GM12878 (cell line): ENCODE data around the gene RGS6. TPM values are rescaled to one million over a fixed set of nuclear protein-coding genes. Genes with fewer than 3 reads are reported as not detected.

Experiments
- ATAC-seq: fragments of 200-7000 bp; cut with Tn5 transposase; 3 replicates; pipeline ENCODE4 v1.9.1; 2020; ENCODE audit warnings: mild to moderate bottlenecking, moderate library complexity
- BruUV-seq: library from RNA; stranded (reverse); fragments of 400-500 nt; replicated peaks from 2 replicates; lab custom pipeline; 2021; lab: Mats Ljungman, UMichigan
- CTCF ChIA-PET: fragments of 300-600 bp; sonication (Branson Sonifier 250); formaldehyde crosslinking; extraction: SDS; loops from one replicate; lab custom pipeline; 2021; ENCODE audit warnings: inconsistent platforms; lab: Yijun Ruan, JAX
- POLR2A ChIA-PET: fragments of 350-600 bp; formaldehyde crosslinking; extraction: SDS; loops from one replicate; lab custom pipeline; 2021; ENCODE audit warnings: inconsistent platforms; lab: Charles Lee
- RAD21 ChIA-PET: fragments of 300-600 bp; sonication (Branson Sonifier 250); formaldehyde crosslinking; loops from one replicate; lab custom pipeline; 2023; ENCODE audit warnings: antibody characterized with exemption; ENCODE audit not compliant: unreplicated experiment; lab: Charles Lee
- SMC1A ChIA-PET: fragments of 300-600 bp; sonication (Branson Sonifier 250); formaldehyde crosslinking; loops from one replicate; lab custom pipeline; 2023; ENCODE audit not compliant: unreplicated experiment, uncharacterized antibody; lab: Charles Lee
- DNase-seq: peaks from one replicate; pipeline ENCODE4 v3.0.0-alpha.2; 2011; ENCODE audit warnings: low read depth, low spot score
- FAIRE-seq: peaks from 3 replicates; lab custom pipeline; 2011; peaks lifted over from hg19 to GRCh38; lab: Jason Lieb, UNC
- H2AFZ ChIP-seq: 2 replicates; pipeline ENCODE4 v1.6.0; 2011; ENCODE audit warnings: low read depth, low read length, control low read depth; ENCODE audit not compliant: control insufficient read depth
- H3K27ac ChIP-seq: 2 replicates; pipeline ENCODE4 v1.5.1; 2011; ENCODE audit warnings: control low read depth; ENCODE audit not compliant: control insufficient read depth, insufficient read depth
- H3K27me3 ChIP-seq, 2 experiments: replicated peaks in 1 of 2; 2 replicates each; pipeline versions ENCODE4 v1.6.0 to v1.6.1; 2011; ENCODE audit warnings: low read length in 1 of 2; ENCODE audit not compliant: control insufficient read depth in 2 of 2, insufficient read depth in 2 of 2
- H3K36me3 ChIP-seq, 2 experiments: 2 replicates each; pipeline ENCODE4 v1.5.1; 2011; ENCODE audit warnings: low read length in 1 of 2; ENCODE audit not compliant: control insufficient read depth in 2 of 2, insufficient read depth in 2 of 2
- H3K4me1 ChIP-seq: 2 replicates; pipeline ENCODE4 v1.6.1; 2011; ENCODE audit warnings: mild to moderate bottlenecking, low read length, moderate library complexity, mixed read lengths; ENCODE audit not compliant: control insufficient read depth, insufficient read depth
- H3K4me2 ChIP-seq: 2 replicates; pipeline ENCODE4 v1.6.0; 2011; ENCODE audit warnings: control low read depth; ENCODE audit not compliant: control insufficient read depth, insufficient read depth
- H3K4me3 ChIP-seq: fragments of 200-600 bp; sonication (generic); 2 replicates; pipeline ENCODE4 v1.5.1; 2016
- H3K79me2 ChIP-seq: 2 replicates; pipeline ENCODE4 v1.6.0; 2011; ENCODE audit warnings: low read length; ENCODE audit not compliant: control insufficient read depth, insufficient read depth
- H3K9ac ChIP-seq: 2 replicates; pipeline ENCODE4 v1.8.0; 2011; ENCODE audit warnings: low read length, control low read depth, mixed read lengths; ENCODE audit not compliant: control insufficient read depth, insufficient read depth
- H3K9me3 ChIP-seq: replicated peaks from 3 replicates; pipeline ENCODE4 v1.5.1; 2011; ENCODE audit warnings: mild to moderate bottlenecking, low read length; ENCODE audit not compliant: control insufficient read depth, insufficient read depth
- H4K20me1 ChIP-seq: 2 replicates; pipeline ENCODE4 v1.6.0; 2011; ENCODE audit not compliant: control insufficient read depth, insufficient read depth
- CBX3 ChIP-seq: fragments of 200-600 bp; sonication (generic); IDR thresholded peaks from 2 replicates; pipeline ENCODE4 v1.6.1; 2016; ENCODE audit warnings: low read depth, borderline replicate concordance
- CREB1 ChIP-seq: IDR thresholded peaks from 2 replicates; pipeline ENCODE4 v1.6.1; 2012; ENCODE audit warnings: low read depth, mild to moderate bottlenecking, inconsistent platforms
- CREM ChIP-seq: IDR thresholded peaks from 2 replicates; pipeline ENCODE4 v1.6.1; 2014; ENCODE audit warnings: antibody characterized with exemption, low read depth
- JUNB ChIP-seq: IDR thresholded peaks from 2 replicates; pipeline ENCODE4 v1.6.1; 2016; ENCODE audit warnings: antibody characterized with exemption, mild to moderate bottlenecking
- RBBP5 ChIP-seq: fragments of 200-600 bp; sonication (generic); conservative IDR thresholded peaks from 2 replicates; pipeline ENCODE4 v1.6.1; 2016
- SRF ChIP-seq, 2 experiments: IDR thresholded peaks; 2 replicates each; pipeline ENCODE4 v1.6.1; 2011; ENCODE audit warnings: low read depth in 2 of 2, low read length in 2 of 2, mild to moderate bottlenecking in 1 of 2, moderate library complexity in 1 of 2
- ZNF207 ChIP-seq: fragments of 450-650 bp; IDR thresholded peaks from 2 replicates; pipeline ENCODE4 v1.6.1; 2014; ENCODE audit warnings: antibody characterized with exemption, mild to moderate bottlenecking, borderline replicate concordance
- whole genome bisulfite sequencing: methylation state at CpG from one replicate; pipeline ENCODE4 v1.1.6; 2016; ENCODE audit warnings: low lambda C conversion rate; ENCODE audit not compliant: insufficient replicate concordance, insufficient coverage; ENCODE audit errors: missing lambda C conversion rate; 5-methylcytosine and 5-hydroxymethylcytosine counted together
- in situ Hi-C: fragments of 300-500 bp; cut with MboI; formaldehyde crosslinking; loops from 9 replicates; pipeline ENCODE4 v1.14.3; 2018; ENCODE audit warnings: mixed read lengths
- intact Hi-C: fragments of 100-400 bp; cut with micrococcal nuclease; formaldehyde crosslinking; loops from one replicate; pipeline ENCODE4 v1.14.2; 2022; ENCODE audit not compliant: unreplicated experiment
- polyA plus RNA-seq, 11 experiments: library from polyadenylated mRNA; depleted of rRNA in 4 of 11; unstranded in 6 of 11; stranded (reverse) in 5 of 11; fragments of >200 nt; fragmentation: Nextera tagmentation in 4 of 11; fragmentation: Illumina TruSeq in 1 of 11; extraction: Ambion mirVana in 4 of 11; extraction: Trizol in 1 of 11; gene quantifications; 1 replicate in 1 of 11; 2 replicates in 10 of 11; pipeline versions ENCODE4 v1.2.1 to v1.2.3, GENCODE V29; 2011 to 2016; ENCODE audit warnings: inconsistent platforms in 2 of 11, missing spikeins in 2 of 11, low read depth in 1 of 11
- total RNA-seq, 4 experiments: library from RNA; depleted of rRNA in 3 of 4; stranded (reverse); fragments of >200 nt in 3 of 4; fragmentation: Illumina TruSeq in 1 of 4; extraction: Trizol in 1 of 4; gene quantifications; 2 replicates each; pipeline versions ENCODE4 v1.2.1 to v1.2.3, GENCODE V29; 2013 to 2021
- TF ChIP-seq, protein P1 (sequence below): fragments of 450-650 bp; IDR thresholded peaks from 2 replicates; pipeline ENCODE4 v1.6.1; 2014; ENCODE audit warnings: mild to moderate bottlenecking

The RGS6 gene
- total and polyA plus RNA-seq, 10 of the 15 experiments (the other 5 are each of a cell fraction or from before 2014, with no cell fraction given), result 3.9 to 18.1 (median 12.4) TPM

DNA sequence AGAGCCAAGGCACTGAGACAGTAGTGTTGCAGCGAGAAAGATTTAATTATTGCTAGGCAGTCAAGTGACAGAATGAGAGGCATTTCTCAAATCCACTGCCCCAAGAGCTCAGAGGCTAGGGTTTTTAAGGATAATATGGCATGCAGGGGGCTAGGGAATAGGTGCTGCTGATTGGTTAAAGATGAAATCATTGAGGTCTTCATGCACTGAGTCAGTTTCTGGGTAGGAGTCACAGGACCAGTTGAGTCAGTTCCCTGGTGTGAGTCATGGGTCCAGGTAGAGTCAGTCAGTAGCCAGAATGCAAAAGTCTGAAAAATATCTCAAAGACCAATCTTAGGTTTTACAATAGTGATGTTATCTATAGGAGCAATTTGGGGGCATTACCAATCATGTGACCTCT, 323.8 kb downstream of the RGS6 start (continued):
- TF ChIP-seq, protein P1, sequence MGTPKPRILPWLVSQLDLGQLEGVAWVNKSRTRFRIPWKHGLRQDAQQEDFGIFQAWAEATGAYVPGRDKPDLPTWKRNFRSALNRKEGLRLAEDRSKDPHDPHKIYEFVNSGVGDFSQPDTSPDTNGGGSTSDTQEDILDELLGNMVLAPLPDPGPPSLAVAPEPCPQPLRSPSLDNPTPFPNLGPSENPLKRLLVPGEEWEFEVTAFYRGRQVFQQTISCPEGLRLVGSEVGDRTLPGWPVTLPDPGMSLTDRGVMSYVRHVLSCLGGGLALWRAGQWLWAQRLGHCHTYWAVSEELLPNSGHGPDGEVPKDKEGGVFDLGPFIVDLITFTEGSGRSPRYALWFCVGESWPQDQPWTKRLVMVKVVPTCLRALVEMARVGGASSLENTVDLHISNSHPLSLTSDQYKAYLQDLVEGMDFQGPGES, result no peak

DNA sequence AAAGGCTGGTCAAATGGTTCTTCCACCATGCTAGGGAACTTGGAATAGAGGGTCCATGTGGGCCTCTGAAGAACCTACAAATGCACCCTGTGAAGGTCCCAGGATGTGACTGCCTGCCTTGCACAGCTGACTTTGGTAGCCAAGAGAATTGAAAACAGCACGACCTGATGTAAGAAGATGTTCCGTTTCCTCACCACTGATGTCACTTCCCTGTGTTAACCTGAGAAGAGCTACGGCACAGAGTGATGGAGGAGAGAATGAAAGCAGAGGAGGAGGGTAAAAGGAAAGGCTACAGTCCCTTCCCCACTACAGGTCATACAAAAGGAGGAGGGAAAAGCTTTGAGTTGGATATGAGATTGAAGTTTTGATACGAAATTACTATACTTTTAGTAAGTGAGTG, 328.8 kb downstream of the RGS6 start:
- TF ChIP-seq SRF (IDR thresholded peaks at IDR 0.05; ENCODE audit: low read depth in 2 of 2, low read length in 2 of 2) (no peak), CREM (peak; percentile 48; the same call in 1 of the 2 replicates), CREB1 (peak; percentile 62; the same call in 1 of the 2 replicates)
- CTCF ChIA-PET, result interaction anchor here (0.8 to 1.0 kb wide), 2 partner anchors 80 to 427 kb away, joined by 3 read pairs; no protein-coding TSS in a partner anchor
- H3K4me1 ChIP-seq, result no peaks in the 10 kb centered on the region
- 26% methylated on average over 4 of the region's 4 CpGs for WGBS
- no TSS peak for BruUV-seq
- SMC1A ChIA-PET, result interaction anchor here (1.0 kb wide), 1 partner anchor 23 kb away, joined by 3 read pairs; no protein-coding TSS in a partner anchor
- no peak for ATAC-seq
- no peak overlapping the region for H3K4me2 ChIP-seq
- H3K36me3 ChIP-seq, result no peaks in the 10 kb centered on the region
- H3K9ac ChIP-seq, result no peak overlapping the region
- RAD21 ChIA-PET, result interaction anchor here (1.6 kb wide), 1 partner anchor 23 kb away, joined by 5 read pairs; no protein-coding TSS in a partner anchor
- intact Hi-C loops, result no loop called here
- H2AFZ ChIP-seq, result no peak overlapping the region
- no peaks in the 10 kb centered on the region; the same call in 2 of the 3 replicates for H3K9me3 ChIP-seq
- H3K4me3 ChIP-seq, result no peak overlapping the region
- POLR2A ChIA-PET, result no interaction called here
- no peak overlapping the region for H3K27ac ChIP-seq
- in situ Hi-C loops, result no loop called here
- H3K27me3 ChIP-seq, result no peaks in the 10 kb centered on the region
- H3K79me2 ChIP-seq, result no peaks in the 10 kb centered on the region
- no peak for FAIRE-seq
- no peak for DNase-seq
- no peaks in the 10 kb centered on the region for H4K20me1 ChIP-seq

DNA sequence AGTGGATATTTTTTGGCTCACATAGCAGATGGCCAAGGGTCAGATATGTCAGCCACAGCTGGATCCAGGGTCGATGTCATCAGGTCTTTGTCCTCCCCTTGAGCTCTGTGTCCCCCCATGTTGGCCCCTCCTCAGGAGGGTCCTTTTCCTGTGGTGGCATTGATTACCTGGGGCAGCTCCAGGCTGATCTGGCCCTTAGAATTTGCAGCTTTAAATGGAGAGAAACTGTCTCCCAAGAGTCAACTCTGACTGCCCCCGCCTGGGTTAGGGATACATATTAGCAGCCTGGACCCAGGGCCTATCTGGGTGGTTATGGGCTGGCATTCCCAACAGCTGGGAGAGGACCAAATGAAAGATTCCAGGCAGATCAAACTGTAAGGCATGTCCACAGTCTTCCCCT, 330.5 kb downstream of the RGS6 start:
- ChIA-PET CTCF (no interaction called here), RAD21 (no interaction called here), POLR2A (no interaction called here), SMC1A (no interaction called here)
- FAIRE-seq (no peak), ATAC-seq (no peak), DNase-seq (no peak)
- Histone ChIP-seq H2AFZ (no peak overlapping the region), H3K9ac (no peak overlapping the region), H3K4me1 (no peaks in the 10 kb centered on the region), H3K36me3 (no peaks in the 10 kb centered on the region), H3K27ac (no peak overlapping the region), H3K4me3 (no peak overlapping the region), H3K4me2 (no peak overlapping the region), H4K20me1 (no peaks in the 10 kb centered on the region), H3K79me2 (no peaks in the 10 kb centered on the region), H3K9me3 (no peaks in the 10 kb centered on the region; the same call in 2 of the 3 replicates), H3K27me3 (no peaks in the 10 kb centered on the region; a peak in 1 of 4 replicates)
- in situ Hi-C loops (no loop called here), intact Hi-C loops (no loop called here)
- TF ChIP-seq RBBP5 (no peak), ZNF207 (no peak), JUNB (no peak), CBX3 (no peak)
- BruUV-seq, result no TSS peak
- WGBS, result 58% methylated on average over 2 of the region's 2 CpGs
